GM18858 (cell line): ENCODE measurements around the gene LRRC71.

ENCODE experiments used
- ATAC-seq: cut with Tn5 transposase; IDR thresholded peaks from one replicate; pipeline ENCODE4 v1.9.1; 2021; ENCODE audit not compliant: unreplicated experiment

LRRC71 gene

GRCh38 chr1:156945881-156946661, 25.6 kb downstream of the LRRC71 start:
- no peak for ATAC-seq

DNA sequence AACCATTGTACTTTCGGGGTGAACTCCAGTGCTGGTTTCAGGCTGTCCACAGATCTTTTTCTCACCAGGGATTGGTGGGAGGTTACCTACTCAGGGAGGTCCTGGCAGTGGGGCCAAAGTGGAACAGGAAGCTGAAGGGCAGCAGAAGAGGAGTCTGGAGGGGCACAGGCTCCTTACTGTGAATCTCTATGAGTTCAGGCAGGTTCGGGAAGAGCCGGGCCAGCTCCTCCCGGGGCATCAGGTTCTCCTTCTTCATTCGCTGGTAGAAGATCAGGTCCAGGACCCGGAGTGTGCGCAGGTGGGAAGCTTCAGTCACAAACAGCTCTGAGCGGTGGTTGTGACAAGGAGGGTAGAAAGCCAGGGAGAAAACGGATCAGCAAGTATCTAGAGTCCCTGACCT, 26.7 kb downstream of the LRRC71 start:
- no peak for ATAC-seq

- ATAC-seq, result no peak
Observed at GRCh38 chr1:156947818-156948525, 27.5 kb downstream of the LRRC71 start.

- ATAC-seq, result no peak
Observed at GRCh38 chr1:156948708-156949107, 28.3 kb downstream of the LRRC71 start.

DNA sequence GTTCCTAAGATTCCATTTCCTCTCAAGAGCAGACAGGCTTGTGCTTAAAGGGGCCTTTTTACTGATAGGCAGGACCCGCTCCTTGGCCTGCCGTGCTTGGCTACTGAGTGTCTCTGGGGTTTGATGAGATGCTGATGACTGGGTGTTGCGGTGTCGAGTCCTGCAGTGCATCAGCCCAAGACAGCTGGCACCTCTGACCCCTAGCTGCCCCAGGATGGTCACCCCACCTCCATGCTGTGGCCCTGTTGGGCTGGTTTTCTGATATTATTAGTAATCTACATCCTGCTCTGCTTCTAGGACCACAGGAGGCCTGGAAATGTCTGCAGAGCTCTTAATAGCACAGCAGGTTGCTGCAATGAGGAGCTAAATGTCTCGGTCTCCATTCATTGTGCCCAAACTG, 28.7 kb downstream of the LRRC71 start:
- ATAC-seq, result no peak

GRCh38 chr1:156951371-156951770, 30.9 kb downstream of the LRRC71 start:
- ATAC-seq, result no peak

DNA sequence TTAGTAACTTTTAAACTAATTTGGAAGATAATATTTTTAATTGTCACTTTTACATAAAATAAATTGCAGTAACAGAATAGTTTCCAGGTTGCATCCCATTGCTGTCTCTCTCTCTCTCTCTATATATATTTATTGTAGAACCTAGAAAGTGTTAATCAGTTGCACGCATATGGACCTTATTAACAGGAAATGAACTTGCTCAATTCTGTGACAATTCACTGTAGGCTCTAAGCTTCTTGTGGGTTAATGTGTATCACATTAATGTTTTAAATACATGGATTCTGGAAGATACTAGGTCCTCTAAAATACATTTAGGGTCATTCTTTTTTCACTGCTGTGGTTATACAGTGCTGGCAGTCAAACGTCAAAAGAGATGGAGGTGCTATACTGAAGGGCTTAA, 33.1 kb downstream of the LRRC71 start:
- no peak for ATAC-seq

- ATAC-seq, result no peak
Observed at GRCh38 chr1:156956333-156956732, 35.9 kb downstream of the LRRC71 start.

DNA sequence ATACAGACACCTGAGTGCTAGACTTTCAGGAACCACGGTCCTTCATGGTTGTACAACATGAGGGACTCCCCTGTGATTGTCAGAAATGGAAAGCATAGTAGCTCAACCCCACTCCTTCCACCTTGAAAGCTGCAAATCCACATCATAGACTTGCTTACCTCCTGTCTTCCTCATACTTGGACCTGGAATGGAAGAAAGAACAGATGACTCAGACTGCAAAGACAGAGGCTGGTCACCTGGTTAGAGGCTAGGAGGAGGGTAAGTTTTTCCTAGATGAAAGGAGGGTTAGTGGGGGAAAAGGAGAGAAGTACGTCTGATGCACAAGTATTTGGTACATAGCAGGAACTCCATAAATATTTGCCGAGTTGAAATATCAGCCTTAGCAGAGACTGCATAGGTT, 37.2 kb downstream of the LRRC71 start:
- no peak for ATAC-seq

DNA sequence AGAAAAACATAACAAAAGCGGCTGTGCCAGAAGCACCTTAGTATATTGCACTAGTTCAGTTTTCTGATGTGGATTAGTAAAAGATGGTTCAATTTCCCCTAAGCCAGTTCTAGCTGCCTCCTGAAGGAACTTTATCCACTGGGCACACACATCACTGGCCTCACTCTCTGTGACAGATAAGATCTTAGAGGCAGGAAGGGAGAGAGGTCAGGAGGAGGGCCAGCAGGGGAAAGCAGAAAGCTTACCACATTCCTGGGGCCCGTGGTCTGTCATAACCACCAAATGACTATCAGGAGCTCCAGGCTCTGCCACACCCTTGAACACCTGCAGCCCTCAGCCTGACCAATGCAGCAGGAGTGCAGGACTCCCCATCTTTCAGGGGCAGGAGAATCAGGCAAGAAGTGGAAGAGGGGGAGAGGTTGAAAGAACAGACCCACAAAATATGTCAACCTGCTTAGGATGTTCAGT, 37.8 kb downstream of the LRRC71 start:
- ATAC-seq, result no peak

GRCh38 chr1:156959414-156959813, 39.0 kb downstream of the LRRC71 start:
- no peak for ATAC-seq

- no peak for ATAC-seq
Observed at GRCh38 chr1:156959925-156960324, 39.5 kb downstream of the LRRC71 start.

DNA sequence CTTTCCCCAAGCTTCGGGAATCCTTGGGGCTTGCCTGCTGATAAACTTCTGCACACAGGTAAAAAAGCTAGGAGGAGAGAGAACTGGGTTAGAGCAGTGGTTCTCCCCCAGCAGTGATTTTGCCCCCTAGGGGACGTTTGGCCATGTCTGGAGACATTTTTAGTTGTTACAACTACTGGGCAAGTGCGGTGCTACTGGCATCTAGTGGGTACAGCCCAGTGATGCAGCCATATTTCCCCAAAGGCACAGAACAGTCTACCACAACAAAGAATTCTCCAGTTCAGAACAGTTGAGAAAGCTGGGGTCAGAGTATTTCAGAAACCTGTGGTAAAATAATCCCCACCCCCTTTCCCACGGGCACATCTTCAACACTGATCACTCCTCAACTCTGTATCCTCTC, 41.3 kb downstream of the LRRC71 start:
- ATAC-seq, result no peak

DNA sequence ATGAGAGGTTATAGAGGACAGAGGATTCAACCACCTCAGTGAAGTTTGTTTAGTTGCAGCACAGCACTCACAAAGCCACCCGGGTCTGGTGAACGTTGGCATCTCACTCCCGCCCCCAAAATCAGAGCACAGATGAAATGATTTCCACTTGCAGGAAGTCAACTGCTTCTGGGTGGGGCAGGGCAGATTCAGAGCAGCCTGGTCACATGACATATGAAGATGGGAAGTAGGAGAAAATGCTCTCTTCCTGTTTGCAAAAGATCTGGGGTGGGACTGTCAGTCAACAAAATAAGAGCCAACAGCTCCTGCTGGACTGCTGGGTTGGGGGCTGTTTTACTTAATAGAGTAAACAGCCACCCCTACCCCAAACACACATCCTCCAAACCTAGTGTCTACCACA, 43.2 kb downstream of the LRRC71 start:
- no peak for ATAC-seq

- no peak for ATAC-seq
Observed at GRCh38 chr1:156964441-156964840, 44.0 kb downstream of the LRRC71 start.

DNA sequence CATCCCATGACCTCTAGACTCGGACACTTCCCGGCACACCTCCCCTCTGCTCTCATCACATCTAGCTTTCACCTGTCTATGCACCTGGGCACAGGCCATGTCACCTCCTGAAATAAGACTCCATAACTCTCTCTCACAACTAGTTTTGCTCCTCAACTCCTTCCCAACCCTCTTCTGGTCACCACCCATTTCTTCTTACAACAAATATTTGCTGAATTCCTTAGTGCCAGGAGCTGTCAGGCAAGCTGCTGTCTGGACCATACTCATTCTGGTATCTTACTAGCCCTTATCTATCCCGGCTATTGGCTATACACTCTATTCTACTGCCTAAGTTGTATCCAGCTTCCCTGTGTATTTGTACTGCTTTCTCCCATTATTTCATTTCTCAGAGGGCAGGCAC, 49.1 kb downstream of the LRRC71 start:
- ATAC-seq, result no peak

GRCh38 chr1:156970017-156970416, 49.6 kb downstream of the LRRC71 start:
- ATAC-seq, result no peak

GRCh38 chr1:156973417-156973816, 53.0 kb downstream of the LRRC71 start:
- no peak for ATAC-seq

- no peak for ATAC-seq
Observed at GRCh38 chr1:156975084-156975483, 54.7 kb downstream of the LRRC71 start.

- ATAC-seq, result no peak
Observed at GRCh38 chr1:156980551-156980950, 60.1 kb downstream of the LRRC71 start.
